NCI-H526 (cell line): Measurements from ENCODE around the gene CRYGS.
"Not testable (repeated sequence)": the region's sequence is repeated elsewhere in the genome, so short reads cannot be mapped to it uniquely, and the experiment has no call there.

ENCODE experiments used
- DNase-seq, 2 experiments: peaks; one replicate each; lab custom pipeline; 2025; lab: John Stamatoyannopoulos, UW

Gene CRYGS

GRCh38 chr3:186552408-186553031 is 8.3 kb upstream of the CRYGS start:
- no peak for DNase-seq

- peak in 1 of 2 experiments; percentile 10 for DNase-seq
Measured at GRCh38 chr3:186551387-186551786, 7.2 kb upstream of the CRYGS start.

- DNase-seq = no peak
Measured at GRCh38 chr3:186549497-186549896, 5.3 kb upstream of the CRYGS start.

DNA sequence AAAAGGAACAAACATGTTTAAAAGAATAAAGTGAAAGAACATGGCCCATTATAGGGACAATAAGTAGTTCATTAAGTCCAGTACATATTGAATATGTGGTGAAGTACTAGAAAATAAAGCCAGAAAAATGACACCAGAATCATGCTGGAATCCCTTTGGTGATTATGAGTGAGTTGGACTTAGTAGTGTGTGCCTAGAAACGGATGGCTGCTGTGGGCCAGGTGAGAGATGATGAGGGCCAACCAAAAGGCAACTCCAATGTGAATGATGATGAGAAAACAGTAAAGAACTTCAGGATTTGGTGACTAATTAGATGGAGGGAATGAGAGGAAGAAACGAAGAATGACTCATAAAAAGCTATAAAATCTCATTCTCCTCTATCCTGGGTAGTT is 3.3 kb downstream of the CRYGS start:
- DNase-seq = no peak

- peak; percentile 8 to 83 for DNase-seq
Measured at GRCh38 chr3:186540221-186540834, 3.9 kb downstream of the CRYGS start.

DNA sequence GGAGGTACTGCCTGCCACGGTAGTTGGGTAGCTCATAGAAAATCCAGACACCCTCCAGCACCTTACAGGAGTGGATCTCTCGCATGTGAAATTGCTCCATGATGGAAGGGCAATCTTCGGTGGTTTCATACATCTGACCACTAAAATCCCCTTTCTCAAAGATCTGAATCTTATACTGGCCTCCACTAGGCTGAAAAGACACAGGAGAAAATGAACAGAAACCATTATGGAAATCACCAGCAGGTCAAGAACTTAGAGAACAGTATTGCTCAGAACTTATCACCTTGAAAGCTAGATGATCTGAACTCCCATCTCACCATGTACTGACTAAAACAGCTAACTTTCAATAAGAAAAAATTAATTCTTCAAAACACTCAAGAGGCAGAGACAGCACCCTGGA is 5.4 kb downstream of the CRYGS start:
- DNase-seq = no peak

DNA sequence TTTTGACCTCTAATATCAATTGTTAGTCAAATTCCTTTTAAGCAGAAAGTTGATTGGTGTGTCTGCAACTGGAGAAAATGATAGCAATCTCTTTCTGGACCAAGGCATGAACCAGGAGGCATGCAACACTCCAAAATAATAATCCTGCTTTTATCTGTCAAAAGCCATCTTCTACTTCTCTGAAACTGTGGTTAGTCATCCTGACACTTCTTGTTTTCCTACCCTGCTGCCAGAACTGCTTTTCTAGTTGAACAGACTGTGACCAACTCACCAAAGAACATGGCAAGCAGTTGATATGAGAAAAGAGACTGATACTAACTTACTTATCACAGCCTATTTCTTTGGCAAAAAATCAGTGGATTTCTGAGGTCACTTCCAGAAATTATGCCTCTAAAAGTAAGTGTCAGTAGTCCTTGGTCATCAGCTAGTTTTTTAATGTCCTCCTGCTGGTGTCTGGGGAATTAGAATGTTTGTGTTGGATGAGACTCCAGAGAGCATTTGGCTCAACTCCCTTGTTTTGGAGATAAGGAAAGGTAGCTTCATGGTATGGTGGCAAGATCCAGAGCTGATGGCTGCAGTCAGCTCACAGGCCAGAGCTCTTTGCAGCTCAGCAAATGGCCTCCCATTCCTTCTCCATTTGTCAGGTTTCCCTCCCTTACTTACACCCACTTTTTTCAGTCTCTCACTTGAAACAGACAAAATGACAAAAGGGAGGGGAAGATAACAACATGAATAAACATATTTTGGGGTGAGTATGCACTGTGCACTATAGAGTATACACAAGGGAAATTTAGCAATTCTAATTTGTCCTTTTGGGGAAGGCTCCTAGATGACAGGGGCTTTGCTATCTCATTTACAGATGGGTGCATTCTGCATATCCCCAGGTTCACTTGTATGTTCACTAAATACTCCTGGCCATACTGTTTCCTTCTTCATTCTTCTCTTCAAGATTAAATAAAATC is 7.0 kb downstream of the CRYGS start:
- no peak for DNase-seq

DNA sequence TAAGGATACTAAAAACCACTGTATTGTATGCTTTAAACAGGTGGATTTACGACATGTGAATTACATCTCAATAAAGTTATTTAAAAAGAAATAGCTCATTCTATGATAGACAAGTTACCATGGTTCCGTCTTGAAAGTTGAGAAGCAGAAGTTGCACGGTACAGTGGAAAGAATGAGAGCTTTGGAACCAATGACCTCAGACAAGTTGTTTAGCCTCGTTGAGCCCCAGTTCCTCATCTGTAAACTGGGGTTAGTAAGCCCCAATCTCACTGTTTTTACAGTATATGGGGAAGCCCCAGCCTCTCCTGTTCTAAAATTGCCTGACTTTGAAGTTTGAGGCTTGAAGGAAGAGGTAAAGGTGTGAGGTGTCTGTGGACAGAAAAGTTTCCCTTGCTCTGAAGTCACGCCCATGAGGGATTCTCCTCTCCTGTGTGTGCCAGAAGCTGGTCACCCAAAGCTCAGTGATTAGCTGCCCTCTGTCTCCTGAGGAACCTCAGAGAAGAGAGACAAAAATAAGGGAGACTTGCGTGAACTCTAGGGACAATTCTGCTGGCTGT is 10.0 kb downstream of the CRYGS start:
- DNase-seq = no peak

- no peak for DNase-seq
Measured at GRCh38 chr3:186532598-186533072, 11.5 kb downstream of the CRYGS start.

DNA sequence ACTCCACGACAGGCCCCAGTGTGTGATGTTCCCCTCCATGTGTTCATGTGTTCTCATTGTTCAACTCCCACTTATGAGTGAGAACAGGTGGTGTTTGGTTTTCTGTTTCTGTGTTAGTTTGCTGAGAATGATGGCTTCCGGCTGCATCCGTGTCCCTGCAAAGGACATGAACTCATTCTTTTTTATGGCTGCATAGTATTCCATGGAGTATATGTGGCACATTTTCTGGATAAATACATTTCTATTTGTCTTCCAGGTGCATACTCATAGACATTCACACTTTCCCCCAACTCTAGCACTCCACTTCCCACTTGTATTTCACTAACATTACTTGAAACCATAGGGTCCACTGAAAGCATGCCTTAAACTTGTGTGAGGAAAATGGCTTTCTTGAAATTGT is 12.5 kb downstream of the CRYGS start:
- DNase-seq = not testable (repeated sequence)

GRCh38 chr3:186530415-186530814 is 13.8 kb downstream of the CRYGS start:
- no peak for DNase-seq

DNA sequence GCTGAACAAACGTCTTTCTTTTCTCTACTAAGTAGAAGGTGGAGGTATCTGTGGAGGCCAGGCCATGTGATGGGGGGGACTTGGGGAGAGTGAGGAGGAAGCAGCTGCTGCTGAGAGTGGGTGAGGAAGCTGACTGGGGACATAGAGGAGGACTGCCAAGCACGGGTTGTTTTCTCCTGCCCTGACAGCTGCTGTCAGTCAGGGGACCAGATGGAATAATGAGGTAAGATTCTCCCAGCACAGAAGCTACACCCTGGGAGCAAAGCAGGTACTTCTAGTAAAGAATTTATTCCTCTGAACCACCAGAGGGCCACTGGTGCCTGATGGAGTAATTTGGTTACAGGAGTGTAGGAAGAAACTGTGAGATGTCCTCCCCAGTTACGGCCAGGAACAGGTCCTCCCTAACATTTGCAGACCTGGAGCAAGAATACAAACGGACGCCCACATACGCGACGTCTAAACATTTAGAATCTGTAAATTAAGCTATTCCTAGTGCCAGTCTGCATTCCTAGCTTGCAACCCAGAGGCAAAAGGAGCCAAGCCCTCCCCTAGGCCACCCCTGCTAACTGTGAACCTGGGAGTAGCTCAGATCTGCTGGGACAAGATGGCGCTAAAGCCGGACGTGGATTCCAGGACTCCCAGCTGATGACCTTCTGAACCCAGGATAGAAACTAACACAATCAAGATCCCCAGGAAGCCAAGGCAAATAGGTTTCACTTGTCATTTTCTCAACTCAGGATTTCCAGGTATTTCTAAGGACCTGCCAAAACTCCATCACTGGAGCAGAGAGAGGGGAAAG is 14.8 kb downstream of the CRYGS start:
- peak in 1 of 2 experiments; percentile 14 for DNase-seq

DNA sequence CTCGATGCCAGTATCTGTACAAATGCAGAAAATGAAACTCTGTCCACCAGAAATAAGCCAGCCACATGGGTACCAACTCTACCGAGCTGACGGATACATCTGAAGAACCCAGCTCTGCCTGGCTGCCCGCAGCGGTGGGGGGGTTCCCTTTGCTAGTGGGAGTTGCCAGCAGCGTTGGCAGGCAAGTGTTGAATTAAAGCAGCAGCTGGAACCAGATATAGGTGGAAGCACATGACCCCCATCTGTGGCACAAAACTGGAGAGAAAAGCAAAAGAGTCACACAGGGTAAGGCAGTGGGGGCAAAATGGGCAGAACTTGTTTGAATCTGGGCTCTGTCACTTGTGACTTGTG is 17.9 kb downstream of the CRYGS start:
- DNase-seq = no peak

DNA sequence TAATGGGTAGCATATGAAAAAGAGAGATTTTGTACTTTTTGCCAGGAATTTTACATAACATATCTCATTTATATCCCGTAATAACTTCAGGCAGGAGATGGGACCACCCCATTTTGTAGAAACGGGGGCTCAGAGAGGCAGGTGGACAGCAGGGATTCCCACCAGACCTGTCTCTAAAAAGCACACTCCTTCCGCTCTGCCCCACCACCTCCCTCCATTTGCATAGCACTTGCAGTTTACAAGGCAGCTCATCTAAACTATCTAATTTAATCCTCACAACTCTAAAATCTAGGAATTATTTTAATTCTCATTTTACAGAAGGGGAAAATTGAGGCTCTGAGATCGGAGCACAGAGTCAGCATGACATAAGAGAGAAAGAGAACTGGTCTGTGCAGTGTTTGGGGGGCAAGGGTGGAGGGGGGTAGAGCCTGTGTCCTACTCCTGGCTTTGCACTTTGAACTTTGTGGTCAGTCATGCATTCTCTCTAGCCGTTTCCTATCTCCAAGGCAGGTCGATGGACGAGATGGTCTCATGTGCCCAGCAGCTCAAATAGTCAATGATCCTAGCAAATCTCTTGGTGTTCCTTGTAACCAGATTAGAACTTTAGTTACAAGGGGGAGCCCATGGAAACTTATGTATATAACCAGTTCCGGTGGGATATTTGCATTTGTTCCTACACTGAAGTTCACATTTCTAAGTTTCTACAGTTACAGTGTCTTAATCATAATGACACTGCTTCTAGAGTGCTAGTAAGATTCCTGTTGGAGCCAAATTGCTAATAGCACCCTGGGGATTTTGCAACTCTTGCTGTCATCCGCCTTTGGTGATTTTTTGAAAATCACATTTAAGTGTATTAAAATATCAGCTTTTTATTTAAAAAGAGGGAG is 18.6 kb downstream of the CRYGS start:
- DNase-seq = no peak

DNA sequence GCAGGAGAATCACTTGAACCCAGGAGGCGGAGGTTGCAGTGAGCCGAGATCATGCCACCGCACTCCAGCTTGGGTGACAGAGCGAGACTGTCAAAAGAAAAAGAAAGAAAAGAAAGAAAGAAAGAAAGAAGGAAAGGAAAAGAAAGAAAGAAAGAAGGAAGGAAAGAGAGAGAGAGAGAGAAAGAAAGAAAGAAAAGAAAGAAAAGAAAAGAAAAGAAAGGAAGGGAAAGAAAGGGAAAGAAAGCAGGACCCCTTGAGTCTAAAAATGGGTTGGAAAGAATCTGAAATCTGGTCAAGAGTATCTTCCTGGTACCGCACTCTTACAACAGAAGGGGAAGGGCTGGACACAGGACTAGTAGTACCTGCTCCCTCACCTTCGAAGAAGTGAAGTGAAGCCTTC is 19.6 kb downstream of the CRYGS start:
- no peak for DNase-seq

GRCh38 chr3:186523434-186523833 is 20.7 kb downstream of the CRYGS start:
- DNase-seq = no peak

DNA sequence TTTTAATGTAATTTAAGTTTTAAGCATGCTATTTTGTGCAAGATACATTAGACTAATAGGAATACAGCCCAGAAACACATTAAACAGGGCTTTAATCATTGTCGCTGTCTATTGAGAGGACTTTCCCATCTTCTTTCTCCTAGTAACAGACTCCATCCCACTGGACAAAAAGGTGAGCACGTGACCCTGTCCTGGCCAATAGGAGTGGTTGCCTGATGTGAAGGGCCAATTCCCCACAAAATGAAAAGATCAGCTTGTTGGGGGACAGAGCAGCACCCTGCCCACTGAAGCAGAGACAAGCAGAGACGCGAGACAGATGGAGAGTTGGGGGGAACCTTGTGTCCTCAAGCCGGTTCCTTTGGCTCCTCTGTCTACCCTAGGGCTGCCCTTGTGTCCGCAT is 21.2 kb downstream of the CRYGS start:
- DNase-seq = no peak

DNA sequence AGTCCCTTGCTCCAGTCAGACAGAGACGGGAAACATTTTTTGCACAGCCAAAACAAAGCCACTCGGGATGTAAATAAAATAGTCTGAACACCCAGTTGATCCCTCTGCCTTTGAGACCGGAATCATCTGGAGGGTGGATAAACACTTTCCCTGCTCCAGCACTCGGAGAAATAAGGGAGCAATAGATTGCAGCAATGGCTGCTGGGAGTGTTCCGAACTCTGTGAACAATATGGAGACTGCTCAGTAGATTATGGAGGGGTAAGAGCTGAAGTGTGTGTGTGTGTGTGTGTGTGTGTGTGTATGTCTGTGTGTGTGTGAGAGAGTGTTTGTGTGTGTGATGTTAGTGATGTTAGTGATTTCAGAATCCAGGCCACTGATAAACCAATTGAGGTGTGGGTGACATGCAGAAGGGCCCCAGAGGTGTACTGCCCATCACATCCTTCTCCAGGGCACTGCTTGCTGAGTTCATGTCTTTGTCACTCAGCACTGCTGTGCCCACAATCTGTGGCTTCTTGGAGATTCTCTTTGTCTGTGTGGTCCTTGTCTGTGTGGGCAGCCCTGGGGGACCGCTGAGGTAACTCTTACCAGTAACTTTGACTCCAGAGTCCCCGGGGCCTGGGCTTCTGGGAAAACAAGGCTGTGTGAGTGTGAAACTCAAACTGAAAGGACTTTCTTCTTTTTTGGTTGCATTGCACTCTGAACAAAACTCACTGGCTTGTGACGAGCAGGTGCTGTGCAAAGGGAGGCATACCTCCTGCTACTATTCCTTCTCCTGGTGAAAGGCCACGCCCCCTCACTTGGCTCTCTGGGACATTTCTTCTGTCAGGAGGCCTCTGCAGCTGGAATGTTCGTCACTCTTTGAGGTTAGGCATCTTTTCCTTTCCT is 23.0 kb downstream of the CRYGS start:
- DNase-seq = peak in 1 of 2 experiments; percentile 21

DNA sequence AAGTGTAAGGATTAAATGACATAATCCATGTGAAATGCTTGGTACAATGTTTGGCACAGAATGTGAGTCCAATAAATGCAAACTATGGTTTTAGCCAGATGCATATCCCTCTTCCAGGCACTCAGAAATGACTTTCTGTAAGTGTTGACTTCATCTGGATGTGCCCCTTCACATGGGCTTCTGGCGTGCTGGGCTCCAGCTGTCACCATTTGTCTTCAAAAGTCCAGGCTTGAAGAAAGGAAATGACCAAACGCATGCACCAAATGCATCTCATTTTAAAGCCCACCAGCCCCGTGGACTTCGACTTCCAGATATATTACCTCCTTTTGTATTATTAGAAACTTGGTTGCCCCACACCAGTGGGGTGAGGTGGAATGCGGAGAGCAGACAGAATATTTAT is 23.7 kb downstream of the CRYGS start:
- no peak for DNase-seq
